SIG-M5 treated with dmso at 0.1 percent for 504 hours (cell line): ENCODE data around the gene ABCB9.
A peak's percentile ranks its signal among the peaks of the same experiment; 100 is the strongest.

ENCODE experiments used
- DNase-seq: peaks from one replicate; lab custom pipeline; 2025; ENCODE audit not compliant: unreplicated experiment; lab: John Stamatoyannopoulos, UW

ABCB9 gene

DNA sequence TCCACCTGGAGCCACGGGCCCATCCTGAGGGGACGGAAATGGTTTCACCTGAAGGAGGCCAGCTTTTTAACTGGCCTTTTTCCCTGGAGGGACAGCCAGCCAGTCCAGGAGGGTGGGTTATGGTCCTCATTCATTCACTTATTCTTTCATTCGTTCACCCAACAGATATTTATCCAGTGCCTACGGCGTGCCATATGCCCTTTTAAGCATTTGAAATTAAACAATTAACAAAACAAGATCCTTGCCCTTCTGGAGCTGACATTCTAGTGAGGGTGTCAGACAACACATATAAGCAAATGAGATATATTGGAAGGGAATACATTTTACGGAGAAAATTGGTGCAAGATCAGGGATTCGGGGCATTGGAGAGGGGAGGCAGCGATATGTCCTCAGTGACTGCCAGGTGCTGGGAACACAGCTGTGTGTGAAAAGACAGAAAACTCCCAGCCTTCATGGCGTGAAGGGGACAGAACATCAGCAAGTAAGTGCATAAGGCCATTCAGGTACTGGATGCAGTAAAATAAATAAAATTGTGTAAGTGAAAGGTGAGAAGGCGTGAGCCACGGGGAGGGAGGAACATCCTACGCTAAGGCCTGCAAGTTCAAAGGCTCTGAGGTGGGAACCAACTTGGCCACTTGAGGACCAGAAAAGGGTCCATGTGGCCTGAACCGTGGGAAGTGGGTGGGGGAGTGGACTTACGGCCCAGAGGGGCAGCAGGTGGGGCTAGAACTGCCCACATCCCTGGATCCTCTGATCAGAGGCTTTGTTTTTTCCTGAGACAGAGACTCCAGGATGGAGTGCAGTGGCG is 684 bp upstream of the ABCB9 start:
- no peak for DNase-seq

DNA sequence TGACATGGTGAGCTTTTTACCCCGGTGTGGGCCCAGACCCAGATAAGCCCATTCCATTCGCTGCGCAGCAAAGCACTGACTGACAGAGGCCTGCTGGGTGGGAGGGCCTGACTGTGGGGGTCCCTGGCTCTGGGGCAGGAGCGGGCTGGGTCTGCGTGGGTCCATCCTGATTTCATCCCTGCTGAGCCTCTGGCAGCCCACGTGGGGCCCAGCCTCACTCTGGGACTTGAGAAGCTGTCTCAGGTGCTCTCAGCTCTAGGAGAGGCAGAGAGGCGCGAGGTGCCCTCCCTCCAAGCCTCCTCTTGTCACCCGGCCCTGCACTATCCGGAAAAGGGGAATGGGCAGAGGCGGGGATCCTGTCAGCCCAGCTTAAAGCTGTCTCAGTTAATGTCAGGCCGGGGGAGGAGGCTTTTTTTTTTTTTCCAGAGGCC is 927 bp downstream of the ABCB9 start:
- DNase-seq = no peak

DNA sequence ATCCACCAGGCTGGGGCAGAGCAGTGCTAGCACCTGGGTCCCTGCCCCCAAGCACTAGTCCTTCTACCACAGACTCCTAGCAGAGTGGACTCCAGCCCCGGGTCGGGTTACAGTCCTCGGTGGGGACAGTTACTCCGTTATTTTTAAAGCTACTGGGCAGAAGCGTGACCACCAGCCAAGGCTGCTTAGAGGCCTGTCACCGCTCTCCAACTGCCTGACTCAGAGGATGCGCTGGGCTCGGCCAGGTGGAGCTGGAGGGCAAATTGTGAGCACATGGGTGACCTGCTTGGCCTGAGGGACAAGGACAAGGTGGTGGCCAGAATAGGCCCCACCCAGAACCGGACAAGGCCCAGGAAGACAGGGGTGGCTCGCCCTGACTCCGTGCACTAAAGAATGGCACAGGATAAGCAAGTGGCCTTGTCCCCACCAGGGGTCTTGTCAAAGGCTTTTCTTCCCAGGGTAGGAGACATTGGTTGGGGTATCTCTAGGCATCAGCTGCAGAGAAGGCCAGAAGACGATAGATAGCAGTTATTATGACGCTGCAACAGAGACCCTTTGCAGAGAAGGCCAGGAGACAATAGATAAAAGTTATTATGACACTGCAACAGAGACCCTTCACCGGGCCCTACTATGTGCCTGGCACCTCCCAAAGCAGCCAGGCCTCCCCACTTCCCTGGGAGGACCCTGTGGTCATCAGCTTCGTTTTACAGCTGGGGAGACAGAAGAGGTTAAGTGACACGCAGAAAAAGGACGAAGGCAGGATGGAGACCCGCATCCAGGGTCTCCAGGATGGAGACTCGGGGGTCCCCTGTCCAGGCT is 1.6 kb downstream of the ABCB9 start:
- DNase-seq = no peak

DNA sequence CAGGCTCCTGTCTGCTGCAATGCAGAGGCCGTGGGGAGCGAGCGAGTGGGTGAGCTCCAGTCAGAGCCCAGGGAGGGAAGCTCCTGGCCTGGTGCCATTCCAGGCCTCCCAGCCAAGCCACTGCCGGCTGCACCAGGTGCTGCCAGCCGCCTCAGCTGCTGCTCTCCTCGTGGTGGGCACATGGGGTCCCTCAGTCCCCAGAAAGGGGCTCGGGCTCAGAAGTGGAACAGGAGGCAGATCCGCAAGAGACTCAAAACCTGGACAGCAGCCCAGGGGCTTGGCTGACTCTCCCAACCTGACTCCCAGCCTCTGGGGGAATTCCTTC is 2.4 kb downstream of the ABCB9 start:
- DNase-seq = no peak

DNA sequence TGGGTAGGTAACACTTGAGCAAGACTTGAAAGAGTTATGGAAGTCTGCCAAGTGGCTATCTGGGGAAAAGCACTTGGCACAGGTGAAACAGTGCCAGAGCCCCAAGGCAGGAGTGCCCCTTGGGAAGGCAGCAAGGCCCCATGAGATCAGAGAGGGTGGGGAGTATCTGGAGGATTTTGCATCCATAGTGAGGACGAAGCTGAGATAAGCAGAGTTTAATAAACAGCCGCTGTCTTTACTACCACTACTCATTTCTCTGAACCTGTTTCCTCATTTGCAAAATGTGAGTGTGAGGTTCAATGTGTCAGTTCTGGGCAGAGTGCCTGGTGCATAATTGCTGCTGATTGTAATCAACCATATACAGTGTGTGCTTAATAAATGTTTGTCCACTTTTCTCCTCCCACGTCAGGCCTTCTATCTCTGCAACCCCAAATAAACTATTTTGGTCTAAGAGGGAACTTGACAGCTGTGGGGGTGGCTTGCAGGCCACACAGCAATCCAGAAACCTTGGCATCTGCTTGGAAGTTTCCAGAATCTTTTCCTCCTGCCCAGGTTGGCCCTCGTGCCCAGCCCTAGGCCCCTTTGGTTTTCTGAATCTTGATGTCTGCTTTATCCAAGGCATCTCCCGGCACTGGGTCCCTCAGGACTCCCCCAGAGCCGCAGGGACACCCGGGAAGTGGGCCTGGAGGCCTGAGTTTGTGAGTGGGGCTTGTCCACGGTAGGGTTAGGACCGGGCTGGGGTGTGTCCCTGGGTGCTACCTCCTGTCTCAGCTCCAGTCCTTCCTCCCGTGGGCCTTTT is 4.5 kb downstream of the ABCB9 start:
- no peak for DNase-seq

DNA sequence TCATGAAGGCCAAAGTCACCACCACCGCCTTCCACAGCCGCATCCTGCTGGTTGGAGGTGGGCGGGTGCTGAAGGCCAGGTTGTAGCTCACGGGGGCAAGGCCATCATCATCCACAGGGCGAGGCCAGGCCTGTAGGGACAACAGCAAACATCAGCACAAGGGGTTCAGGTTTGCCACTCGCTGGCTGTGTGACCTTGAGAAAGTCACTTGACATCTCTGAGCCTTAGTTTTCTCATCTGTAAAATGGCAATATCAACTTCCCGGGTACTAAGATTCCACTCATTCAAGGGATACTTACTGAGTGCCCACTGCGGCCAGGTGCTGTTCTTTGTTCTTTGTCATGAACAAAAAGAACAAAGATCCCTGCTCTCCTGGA is 6.1 kb downstream of the ABCB9 start:
- no peak for DNase-seq

DNA sequence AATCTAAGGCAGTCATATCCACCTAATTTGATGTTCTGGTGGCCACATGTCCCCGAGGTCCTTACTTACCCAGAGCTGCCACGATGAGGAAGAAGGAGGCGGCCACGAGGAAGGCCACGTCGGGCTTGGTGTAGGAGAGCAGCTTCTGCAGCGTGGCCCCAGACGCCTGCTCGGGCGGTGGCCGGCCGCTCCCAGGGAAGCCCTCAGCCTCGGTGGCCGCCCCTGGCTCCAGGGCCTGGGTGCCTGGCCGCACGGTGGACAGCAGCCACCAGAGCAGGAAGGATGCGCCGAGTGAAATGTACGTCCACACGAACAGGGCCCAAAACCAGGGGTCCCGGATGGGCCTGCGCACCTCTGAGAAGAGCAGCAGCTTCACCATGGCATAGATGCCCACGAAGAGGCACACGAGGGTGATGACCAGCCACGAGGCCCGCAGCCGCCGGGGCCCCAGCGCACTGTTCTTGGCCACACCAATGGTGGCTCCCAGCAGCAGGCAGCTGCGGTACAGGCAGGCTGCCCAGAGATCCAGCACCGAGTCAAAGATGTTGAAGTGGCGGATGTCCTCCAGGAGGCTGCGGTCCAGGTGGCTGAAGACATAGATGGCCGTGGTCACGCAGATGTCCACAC is 6.6 kb downstream of the ABCB9 start:
- DNase-seq = no peak

DNA sequence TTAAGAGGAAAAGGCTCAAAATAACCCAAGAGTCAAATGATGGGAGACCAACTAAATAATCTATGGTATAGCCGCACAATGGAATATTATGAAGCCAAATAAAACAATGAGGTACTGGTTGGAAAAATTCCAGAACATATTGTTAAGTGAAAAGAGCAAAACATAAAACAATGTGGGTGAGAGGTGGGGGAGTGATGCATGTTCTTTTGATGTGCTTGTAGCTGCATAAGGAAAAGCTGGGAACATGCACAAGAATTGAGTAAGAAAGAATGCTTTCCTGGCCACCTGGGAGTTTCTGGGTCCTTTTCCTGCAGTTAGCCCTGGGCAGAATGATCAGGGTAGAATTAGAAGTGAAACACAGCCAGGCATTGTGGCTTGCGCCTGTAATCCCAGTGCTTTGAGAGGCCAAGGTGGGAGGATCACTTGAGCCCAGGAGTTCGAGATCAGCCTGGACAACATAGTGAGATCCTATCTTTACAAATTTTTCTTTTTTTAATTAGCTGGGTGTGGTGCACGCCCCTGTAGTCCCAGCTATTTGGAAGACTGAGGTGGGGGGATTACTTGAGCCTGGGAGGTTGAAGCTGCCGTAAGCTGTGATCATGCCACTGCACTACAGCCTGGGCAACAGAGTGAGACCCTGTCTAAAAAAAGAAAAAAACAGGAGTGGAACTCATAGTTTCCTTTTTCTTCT is 7.9 kb downstream of the ABCB9 start:
- DNase-seq = no peak

DNA sequence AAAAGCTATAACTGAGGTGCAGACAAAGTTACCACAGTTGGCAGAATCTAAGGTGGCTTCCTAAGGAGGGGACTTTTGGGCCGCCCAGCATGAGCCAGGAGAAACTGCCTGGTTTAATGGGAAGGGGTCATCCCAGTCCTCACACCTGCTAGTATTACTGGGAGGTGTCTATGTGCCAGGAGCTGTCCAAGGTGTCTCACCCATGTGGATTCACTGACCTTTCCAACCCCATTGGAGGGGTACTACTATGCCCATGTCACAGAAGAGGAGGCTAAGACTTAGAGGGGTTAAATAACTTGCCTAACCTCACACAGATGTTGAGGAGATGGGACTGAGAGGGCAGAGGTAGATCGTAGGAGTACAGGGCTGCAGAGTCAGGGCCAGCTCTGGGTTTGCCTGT is 10.2 kb downstream of the ABCB9 start:
- no peak for DNase-seq

DNA sequence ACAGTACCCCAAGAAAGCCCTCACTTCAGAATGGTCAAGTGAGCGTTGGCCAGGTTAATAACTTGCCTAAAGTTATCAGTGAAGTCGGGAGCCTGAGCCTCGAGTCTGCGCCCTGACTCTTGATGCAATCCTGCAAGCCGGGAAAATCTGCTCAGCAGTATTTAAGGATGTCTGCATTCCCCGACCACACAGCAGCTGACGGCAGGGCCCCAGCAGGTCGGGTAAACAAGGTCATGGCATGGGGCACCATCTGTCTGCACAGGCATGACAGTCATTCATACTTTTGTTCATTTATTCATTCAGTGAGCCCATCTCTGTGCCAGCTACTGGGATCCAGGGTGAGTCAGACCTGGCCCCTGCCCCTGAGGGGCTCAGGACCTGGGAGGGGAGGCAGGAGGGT is 11.1 kb downstream of the ABCB9 start:
- DNase-seq = no peak

DNA sequence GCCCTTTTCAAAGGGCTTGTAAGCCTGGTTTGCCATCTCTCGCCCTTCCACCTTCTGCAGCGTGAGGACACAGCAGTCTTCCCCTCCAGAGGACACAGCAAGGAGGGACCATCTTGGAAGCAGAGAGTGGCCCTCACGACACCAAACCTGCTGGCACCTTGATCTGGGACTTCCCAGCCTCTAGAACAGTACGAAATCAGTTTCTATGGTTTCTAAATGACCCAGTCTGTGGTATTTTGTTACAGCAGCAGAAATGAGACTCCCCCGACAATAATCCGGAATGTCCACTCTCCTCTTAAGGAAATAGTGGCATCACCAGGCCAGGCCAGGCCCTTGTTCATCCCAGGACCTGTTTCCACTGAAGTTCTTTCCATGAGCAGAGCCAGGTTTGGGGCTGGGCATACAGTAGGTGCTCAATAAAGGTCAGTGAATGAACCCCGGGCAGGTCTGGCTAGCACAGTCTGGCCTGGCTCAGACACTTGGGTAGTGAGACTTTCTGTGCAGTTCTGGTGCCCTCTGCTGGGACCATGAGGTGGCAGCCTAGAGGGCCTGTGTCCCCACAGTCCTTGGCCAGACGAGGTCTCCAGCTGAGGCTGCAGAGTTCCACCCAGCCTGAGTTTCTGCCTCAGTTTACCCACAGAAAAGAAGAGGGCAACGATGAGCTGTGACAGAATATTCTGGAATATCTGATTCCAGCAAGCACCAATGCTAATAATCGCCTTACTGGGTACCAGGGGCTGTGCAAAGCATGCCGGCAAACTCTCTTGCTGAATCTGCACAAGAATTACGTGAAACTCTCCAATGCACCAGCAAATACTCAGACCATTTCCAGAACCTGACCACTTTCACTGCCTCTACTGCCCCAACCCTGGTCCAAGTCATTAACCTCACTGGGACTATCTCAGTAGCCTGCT is 14.0 kb downstream of the ABCB9 start:
- DNase-seq = peak; percentile 61

DNA sequence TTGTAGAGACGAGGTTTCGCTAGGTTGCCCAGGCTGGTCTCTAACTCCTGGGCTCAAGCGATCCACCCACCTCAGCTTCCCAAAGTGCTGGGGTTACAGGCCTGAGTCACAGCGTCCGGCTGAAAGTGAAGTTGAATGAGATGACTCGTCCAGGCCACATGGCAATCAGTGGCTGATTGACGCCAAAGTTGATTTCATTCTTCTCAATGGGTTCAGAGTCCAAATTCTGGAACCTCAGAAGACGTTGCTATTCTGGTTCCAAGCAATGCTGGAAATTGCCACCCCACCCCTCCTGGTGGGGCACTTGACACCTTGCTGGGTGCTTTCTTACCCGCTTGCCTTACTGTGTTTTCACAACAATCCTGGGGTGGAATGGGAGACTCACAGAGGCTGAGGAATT is 14.9 kb downstream of the ABCB9 start:
- no peak for DNase-seq

DNA sequence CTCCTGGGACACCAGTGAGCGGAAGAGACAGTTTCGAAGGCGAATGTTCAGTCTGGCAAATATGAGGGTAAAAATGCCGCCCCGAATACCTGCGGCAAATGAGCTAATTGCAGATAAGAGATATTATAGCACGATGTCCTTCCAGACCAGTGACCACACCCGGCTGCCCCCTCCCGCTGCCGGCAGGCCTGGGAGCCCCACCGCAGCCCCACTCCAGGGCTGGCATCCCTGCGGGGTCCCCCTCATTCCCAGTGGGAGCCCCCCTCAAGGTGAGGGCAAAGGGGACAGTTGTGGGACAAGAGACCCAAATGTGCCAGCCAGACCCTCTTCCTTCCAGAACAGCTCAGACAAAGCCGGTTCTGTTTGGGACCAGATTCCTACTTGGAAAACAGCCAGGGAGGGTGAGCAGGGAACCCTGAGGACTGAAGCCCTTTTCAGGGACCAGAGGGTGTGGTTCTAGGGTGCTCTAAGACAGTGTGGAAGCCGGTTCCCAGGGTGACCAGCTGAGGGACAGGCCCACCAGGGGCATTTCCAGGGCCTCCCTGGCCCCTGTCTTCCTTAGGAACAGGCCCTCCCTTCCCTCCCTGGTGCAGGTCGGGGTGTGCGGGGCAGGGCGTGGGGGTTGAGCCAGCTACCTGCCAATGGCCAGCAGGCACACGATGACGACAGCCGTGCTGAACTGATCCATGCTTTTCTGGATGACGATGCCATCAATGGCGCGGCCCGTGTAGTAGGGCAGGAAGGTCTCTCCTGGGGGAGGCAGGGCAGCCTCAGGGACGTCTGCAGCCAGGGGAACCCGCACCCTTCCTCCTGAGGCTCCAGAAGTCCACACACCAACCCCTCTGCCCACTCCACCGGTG is 16.2 kb downstream of the ABCB9 start:
- DNase-seq = no peak

DNA sequence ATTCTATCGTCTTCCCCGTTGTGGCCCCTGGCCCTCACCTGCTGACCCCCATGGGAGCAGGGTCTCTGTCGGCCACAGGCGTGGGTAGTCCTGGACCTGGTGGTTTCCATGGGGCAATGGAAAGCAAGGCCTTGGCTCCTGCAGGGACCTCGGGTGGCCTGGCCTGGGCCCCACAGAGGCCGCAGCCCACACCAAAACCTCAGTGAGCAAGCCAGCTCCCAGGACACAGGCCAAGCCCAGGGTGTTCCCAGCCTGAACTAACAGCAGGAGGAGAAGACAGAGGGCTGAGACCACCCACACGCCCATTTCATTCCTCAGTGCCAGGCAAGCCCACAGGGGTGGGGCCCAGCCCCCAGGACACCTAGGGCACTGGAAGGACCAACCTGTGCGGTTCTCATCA is 16.9 kb downstream of the ABCB9 start:
- no peak for DNase-seq

DNA sequence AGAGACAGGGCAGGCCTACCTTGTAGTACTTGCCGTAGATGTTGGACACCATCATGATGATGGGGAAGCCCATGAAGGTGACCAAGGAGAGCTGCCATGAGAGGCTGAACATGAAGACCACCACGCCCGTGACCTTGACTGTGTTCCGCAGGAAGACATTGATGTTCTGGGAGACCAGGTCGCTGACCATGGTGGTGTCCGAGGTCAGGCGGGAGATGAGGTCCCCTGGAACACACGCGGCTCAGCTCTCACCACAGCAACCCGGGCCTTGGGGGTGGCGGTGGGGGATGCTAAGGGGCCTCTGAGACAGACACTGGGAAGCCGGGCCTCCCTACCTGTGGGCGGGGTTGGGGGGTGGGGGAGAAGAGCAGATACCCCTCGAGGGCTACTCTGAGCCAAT is 17.7 kb downstream of the ABCB9 start:
- no peak for DNase-seq

DNA sequence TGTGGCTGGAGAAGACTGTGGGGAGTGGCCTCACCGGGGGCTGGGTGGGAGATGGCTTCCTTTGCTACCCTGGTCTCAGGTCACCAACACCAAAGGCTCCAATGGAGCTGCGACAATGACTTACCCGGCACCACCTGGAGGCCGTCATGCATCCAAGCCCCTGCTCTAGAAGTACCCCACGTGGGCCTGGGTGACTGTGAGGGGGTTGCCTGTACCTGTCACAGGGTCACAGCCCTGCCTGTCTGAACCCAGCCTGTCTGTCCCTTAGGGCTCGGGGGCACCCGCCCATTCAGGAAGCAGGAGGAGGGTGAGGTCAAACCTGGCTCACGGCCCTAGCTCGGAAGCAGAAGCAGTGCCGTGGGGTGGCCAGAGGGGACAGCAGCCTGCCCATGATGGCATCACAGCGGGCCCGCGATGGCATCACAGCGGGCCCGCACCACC is 18.9 kb downstream of the ABCB9 start:
- DNase-seq = no peak

DNA sequence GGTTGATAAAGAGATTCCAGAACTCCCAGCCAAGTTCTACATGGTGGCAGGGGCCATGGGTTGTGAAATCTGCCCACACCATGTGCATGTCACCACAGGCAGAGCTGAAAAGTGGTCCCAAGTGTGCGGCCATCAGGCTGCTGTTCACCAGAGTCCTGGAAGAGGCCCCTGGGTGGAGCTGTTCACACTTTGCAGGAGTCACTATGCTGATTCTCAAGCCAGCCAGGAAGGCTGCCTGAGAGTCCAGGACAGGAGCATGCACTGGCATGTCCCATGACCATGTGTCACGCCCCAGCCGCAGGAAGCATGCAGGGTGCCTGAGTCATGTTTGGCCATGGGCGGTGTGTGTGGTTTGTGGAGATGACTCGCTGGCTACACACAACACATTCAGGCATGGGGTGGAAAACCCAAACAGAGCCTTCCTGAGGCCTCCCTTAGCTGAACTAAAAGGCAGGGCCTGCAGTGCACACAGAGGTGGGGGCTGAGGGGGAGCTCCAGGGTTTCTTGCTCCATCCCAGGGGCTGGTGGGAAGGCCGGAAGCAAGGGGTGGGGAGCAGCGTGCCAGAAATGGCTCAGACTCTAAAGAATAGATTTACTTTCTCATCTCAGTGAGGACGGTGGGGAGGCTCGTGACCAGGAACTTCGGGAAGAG is 19.4 kb downstream of the ABCB9 start:
- DNase-seq = peak; percentile 86
